Measurements from ENCODE around the gene ZSCAN32. TPM values are rescaled to one million over a fixed set of nuclear protein-coding genes. Genes with fewer than 3 reads are reported as not detected.

The ZSCAN32 gene
- total RNA-seq, 1 donor: 9.0 TPM

DNA sequence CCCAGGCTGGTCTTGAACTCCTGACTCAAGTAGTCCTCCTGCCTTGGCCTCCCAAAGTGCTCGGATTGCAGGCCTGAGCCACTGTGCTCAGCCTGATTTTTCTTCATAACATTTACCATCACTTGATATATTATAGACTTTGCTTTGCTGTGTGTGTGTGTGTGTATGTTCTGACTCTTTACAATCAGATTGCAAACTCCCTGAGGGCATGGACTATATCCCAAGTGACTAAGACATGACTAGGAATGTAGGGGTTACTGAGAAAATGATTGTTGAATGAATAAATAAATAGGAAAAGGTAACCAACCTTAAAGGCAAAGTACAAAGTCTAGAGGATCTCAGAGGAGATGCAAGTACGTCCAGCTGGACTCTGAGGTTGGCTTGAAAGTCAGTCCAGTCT lies 54.8 kb downstream of the ZSCAN32 start:
- TF ChIP-seq, protein P1, sequence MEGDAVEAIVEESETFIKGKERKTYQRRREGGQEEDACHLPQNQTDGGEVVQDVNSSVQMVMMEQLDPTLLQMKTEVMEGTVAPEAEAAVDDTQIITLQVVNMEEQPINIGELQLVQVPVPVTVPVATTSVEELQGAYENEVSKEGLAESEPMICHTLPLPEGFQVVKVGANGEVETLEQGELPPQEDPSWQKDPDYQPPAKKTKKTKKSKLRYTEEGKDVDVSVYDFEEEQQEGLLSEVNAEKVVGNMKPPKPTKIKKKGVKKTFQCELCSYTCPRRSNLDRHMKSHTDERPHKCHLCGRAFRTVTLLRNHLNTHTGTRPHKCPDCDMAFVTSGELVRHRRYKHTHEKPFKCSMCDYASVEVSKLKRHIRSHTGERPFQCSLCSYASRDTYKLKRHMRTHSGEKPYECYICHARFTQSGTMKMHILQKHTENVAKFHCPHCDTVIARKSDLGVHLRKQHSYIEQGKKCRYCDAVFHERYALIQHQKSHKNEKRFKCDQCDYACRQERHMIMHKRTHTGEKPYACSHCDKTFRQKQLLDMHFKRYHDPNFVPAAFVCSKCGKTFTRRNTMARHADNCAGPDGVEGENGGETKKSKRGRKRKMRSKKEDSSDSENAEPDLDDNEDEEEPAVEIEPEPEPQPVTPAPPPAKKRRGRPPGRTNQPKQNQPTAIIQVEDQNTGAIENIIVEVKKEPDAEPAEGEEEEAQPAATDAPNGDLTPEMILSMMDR (IDR thresholded peaks at IDR 0.05; ENCODE audit: insufficient read depth, low read length): no peak
- DNase-seq (ENCODE audit: low read depth): no peak
- no peak overlapping the region for H3K4me3 ChIP-seq (ENCODE audit: low read depth, low read length)

Other genes starting within 250 kb of the ZSCAN32 start
- not detected in 2 replicates for gene OR1F1, start 212.8 kb downstream of the ZSCAN32 start, total RNA-seq (ENCODE audit: low replicate concordance)
- 6.6 and 9.7 TPM in 2 replicates for gene ZNF200, start 165.8 kb downstream of the ZSCAN32 start, total RNA-seq (ENCODE audit: low replicate concordance)
- gene MEFV, start 144.4 kb downstream of the ZSCAN32 start, total RNA-seq (ENCODE audit: low replicate concordance): under 0.01 TPM in 1 of 2 replicates, not detected in the other
- 30.6 and 95.5 TPM in 2 replicates for gene ZNF263, start 117.5 kb downstream of the ZSCAN32 start, total RNA-seq (ENCODE audit: low replicate concordance)
- gene TIGD7, start 95.6 kb downstream of the ZSCAN32 start, total RNA-seq (ENCODE audit: low replicate concordance): 1.9 and 6.4 TPM in 2 replicates
- 14.6 and 23.6 TPM in 2 replicates for gene ZNF75A, start 95.5 kb downstream of the ZSCAN32 start, total RNA-seq (ENCODE audit: low replicate concordance)
- 0.09 TPM in 1 of 2 replicates, not detected in the other for gene OR2C1, start 45.1 kb downstream of the ZSCAN32 start, total RNA-seq (ENCODE audit: low replicate concordance)
- gene ZNF174, start 211 bp upstream of the ZSCAN32 start, total RNA-seq (ENCODE audit: low replicate concordance): 8.0 TPM in 2 replicates
- gene ZNF597, start 42.5 kb upstream of the ZSCAN32 start, total RNA-seq (ENCODE audit: low replicate concordance): 2.5 and 2.8 TPM in 2 replicates
- 13.0 and 16.6 TPM in 2 replicates for gene NAA60, start 42.7 kb upstream of the ZSCAN32 start, total RNA-seq (ENCODE audit: low replicate concordance)
- not detected in 2 replicates for gene C16orf90, start 94.5 kb upstream of the ZSCAN32 start, total RNA-seq (ENCODE audit: low replicate concordance)
- 20.9 and 105 TPM in 2 replicates for gene CLUAP1, start 100.0 kb upstream of the ZSCAN32 start, total RNA-seq (ENCODE audit: low replicate concordance)
- not detected in 2 replicates for gene NLRC3, start 176.4 kb upstream of the ZSCAN32 start, total RNA-seq (ENCODE audit: low replicate concordance)
- 4.3 and 7.0 TPM in 2 replicates for gene SLX4, start 210.6 kb upstream of the ZSCAN32 start, total RNA-seq (ENCODE audit: low replicate concordance)

Measured in fibroblast of the aortic adventitia (primary cell).